ENCODE measurements around the gene CCDC136.

CCDC136 gene

GRCh38 chr7:128791121-128791971, at the start of gene CCDC136:
TSS of gene CCDC136 (plus strand) at chr7:128791968. CDS start at chr7:128792412, 444 bp downstream.
- DNase-seq, result peak; percentile 83

GRCh38 chr7:128742206-128742605, 49.6 kb upstream of the CCDC136 start:
- no peak for DNase-seq

- DNase-seq, result no peak
Measured at GRCh38 chr7:128743112-128743772, 48.5 kb upstream of the CCDC136 start.

GRCh38 chr7:128744366-128744905, 47.3 kb upstream of the CCDC136 start:
- no peak for DNase-seq

- no peak for DNase-seq
Measured at GRCh38 chr7:128745706-128746105, 46.1 kb upstream of the CCDC136 start.

- no peak for DNase-seq
Measured at GRCh38 chr7:128747327-128748079, 44.3 kb upstream of the CCDC136 start.

- DNase-seq, result no peak
Measured at GRCh38 chr7:128752251-128752650, 39.5 kb upstream of the CCDC136 start.

- DNase-seq, result no peak
Measured at GRCh38 chr7:128755075-128755818, 36.5 kb upstream of the CCDC136 start.

GRCh38 chr7:128755819-128756476, 35.8 kb upstream of the CCDC136 start:
- no peak for DNase-seq

GRCh38 chr7:128757203-128757602, 34.6 kb upstream of the CCDC136 start:
- no peak for DNase-seq

GRCh38 chr7:128758553-128758952, 33.2 kb upstream of the CCDC136 start:
- no peak for DNase-seq

- DNase-seq, result no peak
Measured at GRCh38 chr7:128759242-128759641, 32.5 kb upstream of the CCDC136 start.

- no peak for DNase-seq
Measured at GRCh38 chr7:128763541-128763940, 28.2 kb upstream of the CCDC136 start.

- no peak for DNase-seq
Measured at GRCh38 chr7:128767475-128768110, 24.2 kb upstream of the CCDC136 start.

GRCh38 chr7:128770233-128770632, 21.5 kb upstream of the CCDC136 start:
- no peak for DNase-seq

- no peak for DNase-seq
Measured at GRCh38 chr7:128773604-128774003, 18.2 kb upstream of the CCDC136 start.

GRCh38 chr7:128774029-128774689, 17.6 kb upstream of the CCDC136 start:
- DNase-seq, result no peak

GRCh38 chr7:128774921-128775320, 16.8 kb upstream of the CCDC136 start:
- DNase-seq, result no peak

GRCh38 chr7:128775744-128776474, 15.9 kb upstream of the CCDC136 start, which contains the start of gene OPN1SW:
TSS of gene OPN1SW (minus strand) at chr7:128775794. CDS start at chr7:128775781, 13 bp downstream.
- DNase-seq, result no peak
